Astrocyte (in vitro differentiated cells and primary cell): ENCODE measurements around the gene IL17RD.

Source experiments
- CTCF ChIP-seq: IDR thresholded peaks from 2 replicates; pipeline ENCODE4 v1.5.1; 2011; ENCODE audit warnings: low read depth, mild to moderate bottlenecking, inconsistent platforms, low read length, moderate library complexity; ENCODE audit not compliant: insufficient read depth
- EZH2 ChIP-seq: IDR thresholded peaks from 2 replicates; pipeline ENCODE4 v1.6.1; 2012; ENCODE audit warnings: mild to moderate bottlenecking, low read length, inconsistent platforms; ENCODE audit not compliant: insufficient read depth

DNA sequence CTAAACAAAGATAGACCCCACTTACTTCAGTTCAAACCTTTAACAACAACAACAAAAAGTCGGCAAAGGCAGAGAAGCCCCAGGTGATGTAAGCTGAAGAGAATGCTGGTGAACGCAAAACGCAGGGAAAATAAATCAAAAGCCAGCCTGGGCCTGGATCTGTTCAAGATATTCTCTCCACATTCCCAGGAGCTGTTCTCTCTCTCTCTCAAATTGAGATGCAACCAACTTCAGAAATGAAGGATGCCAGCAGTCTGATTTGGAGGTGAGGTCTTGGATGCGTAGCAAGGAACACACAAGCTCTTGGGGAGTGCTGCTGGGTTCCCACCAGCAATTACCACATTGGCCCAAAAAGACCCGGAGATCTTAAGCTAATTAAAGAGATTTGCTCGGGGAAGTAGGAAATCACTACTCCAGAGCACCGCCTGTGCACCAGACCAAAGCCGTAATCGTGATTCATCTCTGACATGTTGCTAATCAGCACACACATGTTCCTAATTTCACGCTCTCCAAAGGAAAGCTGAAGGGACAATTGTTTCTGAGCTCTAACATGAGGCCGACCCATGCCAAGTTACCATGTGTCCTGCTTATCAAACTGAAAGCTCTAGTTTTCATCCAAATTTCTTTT is 37.1 kb downstream of the IL17RD start:
- TF ChIP-seq CTCF (no peak), EZH2 (no peak)
